ENCODE measurements around the gene PPP4C. TPM values are rescaled to one million over a fixed set of nuclear protein-coding genes. Genes with fewer than 3 reads are reported as not detected.
A peak's percentile ranks its signal among the peaks of the same experiment; 100 is the strongest.

PPP4C gene
- total and polyA plus RNA-seq, 2 experiments from 2014 or later: 123 to 236 TPM

DNA sequence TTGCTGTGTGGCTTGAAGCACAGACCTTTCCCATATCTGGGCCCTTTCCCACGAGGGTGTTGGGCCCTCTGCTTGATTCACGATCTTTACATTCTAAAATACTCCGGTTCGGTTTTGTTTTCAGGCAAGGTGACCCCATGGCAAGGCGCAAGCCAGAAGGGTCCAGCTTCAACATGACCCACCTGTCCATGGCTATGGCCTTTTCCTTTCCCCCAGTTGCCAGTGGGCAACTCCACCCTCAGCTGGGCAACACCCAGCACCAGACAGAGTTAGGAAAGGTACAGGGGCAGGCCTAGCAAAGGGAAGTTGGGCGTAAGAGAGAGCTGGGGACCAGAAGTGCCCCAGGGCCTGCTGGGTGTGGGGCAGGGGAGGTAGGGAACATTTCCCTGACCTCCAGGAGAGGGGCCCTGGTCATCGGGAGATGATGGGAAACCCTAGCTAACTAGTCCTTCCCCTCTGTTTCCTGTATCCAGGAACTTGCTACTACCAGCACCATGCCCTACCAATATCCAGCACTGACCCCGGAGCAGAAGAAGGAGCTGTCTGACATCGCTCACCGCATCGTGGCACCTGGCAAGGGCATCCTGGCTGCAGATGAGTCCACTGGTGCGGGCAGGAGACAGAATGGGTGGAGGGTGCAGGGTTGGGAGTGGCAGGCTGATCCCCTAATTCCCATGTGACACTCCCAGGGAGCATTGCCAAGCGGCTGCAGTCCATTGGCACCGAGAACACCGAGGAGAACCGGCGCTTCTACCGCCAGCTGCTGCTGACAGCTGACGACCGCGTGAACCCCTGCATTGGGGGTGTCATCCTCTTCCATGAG lies 8.8 kb upstream of the PPP4C start:
- Histone ChIP-seq H4K20me1 (ENCODE audit: insufficient read depth, poor library complexity, severe bottlenecking) (peaks cover 15% of the 10 kb centered on the region), H3K9me2 (replicated peaks; ENCODE audit: insufficient read depth) (no peaks in the 10 kb centered on the region), H3K4me1 (ENCODE audit: insufficient read depth) (peaks cover 20% of the 10 kb centered on the region), H3K27ac (peak overlapping the region; percentile 98), H3K36me3 (replicated peaks; ENCODE audit: insufficient read depth, low read depth) (no peaks in the 10 kb centered on the region), H2AFZ (no peak overlapping the region), H3K9me3 (ENCODE audit: low read depth) (no peaks in the 10 kb centered on the region), H3K79me2 (peaks cover 47% of the 10 kb centered on the region), H3K4me3 (peak overlapping the region; percentile 86), H3K27me3 (no peaks in the 10 kb centered on the region), H3K4me2 (peak overlapping the region; percentile 89)
- no peak for DNase-seq (ENCODE audit: low spot score)
- WGBS (ENCODE audit: low lambda C conversion rate, missing lambda C conversion rate): 81% methylated on average over 21 of the region's 21 CpGs
- TF ChIP-seq, protein P1, sequence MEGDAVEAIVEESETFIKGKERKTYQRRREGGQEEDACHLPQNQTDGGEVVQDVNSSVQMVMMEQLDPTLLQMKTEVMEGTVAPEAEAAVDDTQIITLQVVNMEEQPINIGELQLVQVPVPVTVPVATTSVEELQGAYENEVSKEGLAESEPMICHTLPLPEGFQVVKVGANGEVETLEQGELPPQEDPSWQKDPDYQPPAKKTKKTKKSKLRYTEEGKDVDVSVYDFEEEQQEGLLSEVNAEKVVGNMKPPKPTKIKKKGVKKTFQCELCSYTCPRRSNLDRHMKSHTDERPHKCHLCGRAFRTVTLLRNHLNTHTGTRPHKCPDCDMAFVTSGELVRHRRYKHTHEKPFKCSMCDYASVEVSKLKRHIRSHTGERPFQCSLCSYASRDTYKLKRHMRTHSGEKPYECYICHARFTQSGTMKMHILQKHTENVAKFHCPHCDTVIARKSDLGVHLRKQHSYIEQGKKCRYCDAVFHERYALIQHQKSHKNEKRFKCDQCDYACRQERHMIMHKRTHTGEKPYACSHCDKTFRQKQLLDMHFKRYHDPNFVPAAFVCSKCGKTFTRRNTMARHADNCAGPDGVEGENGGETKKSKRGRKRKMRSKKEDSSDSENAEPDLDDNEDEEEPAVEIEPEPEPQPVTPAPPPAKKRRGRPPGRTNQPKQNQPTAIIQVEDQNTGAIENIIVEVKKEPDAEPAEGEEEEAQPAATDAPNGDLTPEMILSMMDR (IDR thresholded peaks at IDR 0.05; ENCODE audit: poor library complexity): no peak
- TF ChIP-seq EZH2 (IDR thresholded peaks at IDR 0.05; ENCODE audit: borderline replicate concordance) (no peak), EZH2phosphoT487 (IDR thresholded peaks at IDR 0.05; ENCODE audit: low read depth, severe bottlenecking, unreplicated experiment) (no peak)

DNA sequence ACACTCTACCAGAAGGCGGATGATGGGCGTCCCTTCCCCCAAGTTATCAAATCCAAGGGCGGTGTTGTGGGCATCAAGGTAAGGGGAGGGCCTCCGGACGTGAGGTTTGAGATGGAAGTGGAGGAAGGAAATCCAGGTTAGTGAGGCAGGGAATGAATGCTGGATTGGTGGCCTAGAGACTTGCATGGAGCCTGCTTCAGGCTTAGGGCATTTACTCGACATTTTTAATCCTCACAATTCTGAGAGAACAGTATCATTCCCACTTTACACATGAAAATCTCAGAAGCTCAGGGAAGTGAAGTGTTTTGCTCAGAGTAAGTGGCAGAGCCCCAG lies 8.2 kb upstream of the PPP4C start:
- no peaks in the 10 kb centered on the region for H3K27me3 ChIP-seq
- H3K4me3 ChIP-seq: no peak overlapping the region
- peaks cover 15% of the 10 kb centered on the region for H4K20me1 ChIP-seq (ENCODE audit: insufficient read depth, poor library complexity, severe bottlenecking)
- peaks cover 20% of the 10 kb centered on the region for H3K4me1 ChIP-seq (ENCODE audit: insufficient read depth)
- no peaks in the 10 kb centered on the region for H3K9me2 ChIP-seq (replicated peaks; ENCODE audit: insufficient read depth)
- no peaks in the 10 kb centered on the region for H3K36me3 ChIP-seq (replicated peaks; ENCODE audit: insufficient read depth, low read depth)
- H3K79me2 ChIP-seq: peaks cover 47% of the 10 kb centered on the region
- no peak for DNase-seq (ENCODE audit: low spot score)
- WGBS (ENCODE audit: low lambda C conversion rate, missing lambda C conversion rate): 95% methylated on average over 6 of the region's 6 CpGs
- TF ChIP-seq EZH2phosphoT487 (IDR thresholded peaks at IDR 0.05; ENCODE audit: low read depth, severe bottlenecking, unreplicated experiment) (no peak), EZH2 (IDR thresholded peaks at IDR 0.05; ENCODE audit: borderline replicate concordance) (no peak)
- TF ChIP-seq, protein P1 (IDR thresholded peaks at IDR 0.05; ENCODE audit: poor library complexity): no peak
- H3K27ac ChIP-seq: no peak overlapping the region
- H2AFZ ChIP-seq: no peak overlapping the region
- H3K9me3 ChIP-seq (ENCODE audit: low read depth): no peaks in the 10 kb centered on the region
- H3K4me2 ChIP-seq: peak overlapping the region; percentile 89

DNA sequence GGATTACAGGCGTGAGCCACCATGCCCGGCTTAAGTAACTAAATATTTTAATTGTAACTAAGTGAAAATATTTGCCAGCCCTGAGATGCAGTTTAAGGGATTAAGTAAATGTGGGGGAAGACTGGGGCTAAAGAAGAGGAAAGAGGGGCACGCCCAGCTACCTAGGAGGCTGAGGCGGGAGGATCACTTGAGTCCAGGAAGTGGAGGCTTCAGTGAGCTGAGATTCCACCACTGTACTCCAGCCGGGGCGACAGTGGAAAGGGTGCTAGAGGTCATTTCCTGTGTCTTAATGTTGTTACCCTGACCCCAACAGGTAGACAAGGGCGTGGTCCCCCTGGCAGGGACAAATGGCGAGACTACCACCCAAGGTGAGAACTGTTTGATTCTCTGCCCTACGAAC lies 7.5 kb upstream of the PPP4C start:
- 96% methylated on average over 9 of the region's 9 CpGs for WGBS (ENCODE audit: low lambda C conversion rate, missing lambda C conversion rate)
- TF ChIP-seq, protein P1 (IDR thresholded peaks at IDR 0.05; ENCODE audit: poor library complexity): no peak
- TF ChIP-seq EZH2phosphoT487 (IDR thresholded peaks at IDR 0.05; ENCODE audit: low read depth, severe bottlenecking, unreplicated experiment) (no peak), EZH2 (IDR thresholded peaks at IDR 0.05; ENCODE audit: borderline replicate concordance) (no peak)
- Histone ChIP-seq H2AFZ (no peak overlapping the region), H3K9me3 (ENCODE audit: low read depth) (no peaks in the 10 kb centered on the region), H3K9me2 (replicated peaks; ENCODE audit: insufficient read depth) (no peaks in the 10 kb centered on the region), H3K79me2 (peaks cover 41% of the 10 kb centered on the region), H3K27ac (no peak overlapping the region), H3K36me3 (replicated peaks; ENCODE audit: insufficient read depth, low read depth) (no peaks in the 10 kb centered on the region), H3K4me2 (no peak overlapping the region), H3K27me3 (no peaks in the 10 kb centered on the region), H3K4me3 (no peak overlapping the region), H4K20me1 (ENCODE audit: insufficient read depth, poor library complexity, severe bottlenecking) (peaks cover 15% of the 10 kb centered on the region), H3K4me1 (ENCODE audit: insufficient read depth) (peaks cover 17% of the 10 kb centered on the region)
- DNase-seq (ENCODE audit: low spot score): no peak
